ENCODE data around the gene SUMO4.

GRCh38 chr6:149397384-149397783, 2.7 kb upstream of the SUMO4 start:
- no peak for TF ChIP-seq CTCF (IDR thresholded peaks at IDR 0.05)
- TF ChIP-seq POLR2A (IDR thresholded peaks at IDR 0.05) = no peak

All from sigmoid colon (tissue), 3 donors.